Measurements from ENCODE around the gene CARD19. TPM values are rescaled to one million over a fixed set of nuclear protein-coding genes. Genes with fewer than 3 reads are reported as not detected.

Gene CARD19
- total RNA-seq, 4 donors from 2014 or later = 37.0 to 61.8 (median 49.1) TPM

- WGBS, 2 donors = 38 to 42% methylated on average over 16 of the region's 16 CpGs
- Histone ChIP-seq H3K27ac (no peak overlapping the region), H3K9me3 (no peaks in the 10 kb centered on the region), H3K36me3 (no peaks in the 10 kb centered on the region), H3K27me3 (no peaks in the 10 kb centered on the region), H3K4me1 (peaks cover 4 to 6% of the 10 kb centered on the region in 2 donors), H3K4me3 (replicated peaks in 1 of 3) (no peak overlapping the region)
- TF ChIP-seq CTCF (IDR thresholded peaks at IDR 0.05) = no peak
- TF ChIP-seq POLR2A (IDR thresholded peaks at IDR 0.05) = no peak
- intact Hi-C loops (cut with DNase I) = no loop called here
- DNase-seq = peak; percentile 46 to 53
These were observed 59.9 kb downstream of the CARD19 start for GRCh38 chr9:93155716-93156474.

GRCh38 chr9:93156475-93157008 is 60.5 kb downstream of the CARD19 start:
- H3K27me3 ChIP-seq = no peaks in the 10 kb centered on the region
- H3K36me3 ChIP-seq = no peaks in the 10 kb centered on the region
- TF ChIP-seq CTCF (IDR thresholded peaks at IDR 0.05) (no peak), POLR2A (IDR thresholded peaks at IDR 0.05) (no peak)
- H3K9me3 ChIP-seq = no peaks in the 10 kb centered on the region
- WGBS, 2 donors = 81 to 92% methylated on average over 7 to 11 of the region's 11 CpGs
- H3K27ac ChIP-seq = no peak overlapping the region
- no peak overlapping the region for H3K4me3 ChIP-seq (replicated peaks in 1 of 3)
- peaks cover 4 to 6% of the 10 kb centered on the region in 2 donors for H3K4me1 ChIP-seq
- intact Hi-C loops (cut with DNase I) = no loop called here
- no peak for DNase-seq

- Histone ChIP-seq H3K4me1 (peaks cover 4 to 6% of the 10 kb centered on the region in 2 donors), H3K27me3 (no peaks in the 10 kb centered on the region), H3K36me3 (no peaks in the 10 kb centered on the region), H3K9me3 (no peaks in the 10 kb centered on the region), H3K4me3 (replicated peaks in 1 of 3) (no peak overlapping the region), H3K27ac (no peak overlapping the region)
- peak; percentile 93 to 94 for DNase-seq
- TF ChIP-seq POLR2A (IDR thresholded peaks at IDR 0.05) (no peak), CTCF (IDR thresholded peaks at IDR 0.05) (peak; percentile 86 to 99 (median 99))
- intact Hi-C loops (cut with DNase I) = loop anchor here (2.0 to 10.0 kb wide), 2 partner anchors 145 to 405 kb away; no protein-coding TSS in a partner anchor
- 21 to 22% methylated on average over 19 of the region's 19 CpGs for WGBS, 2 donors
These were observed 63.8 kb downstream of the CARD19 start for GRCh38 chr9:93159601-93160471.

- Histone ChIP-seq H3K27me3 (no peaks in the 10 kb centered on the region), H3K9me3 (no peaks in the 10 kb centered on the region), H3K4me3 (replicated peaks in 1 of 3) (no peak overlapping the region), H3K36me3 (no peaks in the 10 kb centered on the region), H3K4me1 (no peaks in the 10 kb centered on the region), H3K27ac (no peak overlapping the region)
- DNase-seq = no peak
- TF ChIP-seq POLR2A (IDR thresholded peaks at IDR 0.05) (no peak), CTCF (IDR thresholded peaks at IDR 0.05) (no peak)
- intact Hi-C loops (cut with DNase I) = loop anchor here (2.0 to 10.0 kb wide), 2 partner anchors 143 to 403 kb away; no protein-coding TSS in a partner anchor
- 71 to 74% methylated on average over 11 of the region's 11 CpGs for WGBS, 2 donors
These were observed 66.0 kb downstream of the CARD19 start for GRCh38 chr9:93161786-93162562.

Other genes starting within 250 kb of the CARD19 start
- gene ZNF484, start 218.2 kb upstream of the CARD19 start, total RNA-seq = 10 to 100 TPM; 18.5 to 28.4 (median 19.4) TPM
- gene FGD3, start 148.7 kb upstream of the CARD19 start, total RNA-seq = 1 to 10 TPM; 5.2 to 6.6 (median 5.6) TPM
- 10 to 100 TPM in 1 of 4 donors, 1 to 10 TPM in 3; 3.6 to 12.6 (median 5.5) TPM for gene SUSD3, start 37.5 kb upstream of the CARD19 start, total RNA-seq
- gene NINJ1, start 38.0 kb downstream of the CARD19 start, total RNA-seq = 100 to 1,000 TPM in 2 of 4 donors, 10 to 100 TPM in 2; 82.9 to 168 (median 121) TPM
- 1 to 10 TPM in 3 of 4 donors, under 1 TPM in 1; 0.94 to 8.5 (median 8.1) TPM for gene WNK2, start 87.9 kb downstream of the CARD19 start, total RNA-seq